ENCODE measurements around the gene ARL17A.
"Not testable (repeated sequence)": the region's sequence is repeated elsewhere in the genome, so short reads cannot be mapped to it uniquely, and the experiment has no call there.

Gene ARL17A

DNA sequence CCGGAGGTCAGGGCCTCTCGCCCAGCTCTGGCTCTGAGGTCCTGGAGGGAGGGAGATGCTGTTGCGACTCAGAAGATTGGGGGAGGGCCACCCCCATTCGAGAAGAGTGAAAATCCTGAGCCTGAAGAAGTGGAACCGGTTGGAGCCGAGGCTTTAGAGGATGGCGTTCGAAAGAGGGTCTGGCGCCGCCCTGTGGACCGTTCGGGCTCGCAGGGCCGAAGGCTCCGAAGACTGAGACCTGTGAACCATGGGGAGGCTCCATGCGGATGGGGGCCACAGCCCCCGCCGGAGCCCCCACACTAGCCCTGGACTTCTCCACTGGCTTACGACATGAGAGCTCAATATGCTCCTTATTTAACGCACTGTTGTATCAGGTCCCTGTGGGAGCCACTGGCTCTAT is 20.3 kb downstream of the ARL17A start:
- not testable (repeated sequence) for H2BK15ac ChIP-seq (ENCODE audit: low read depth, poor library complexity, severe bottlenecking); H3K4me3 ChIP-seq (ENCODE audit: insufficient read depth in 1 of 2, low read depth in 1 of 2, low read length in 2 of 2); H4K8ac ChIP-seq (ENCODE audit: low read length); H3K18ac ChIP-seq (ENCODE audit: low read depth in 1 of 2, low read length in 2 of 2); H4K91ac ChIP-seq (ENCODE audit: low read length); H2BK120ac ChIP-seq (ENCODE audit: low read depth, low read length); H2BK5ac ChIP-seq (ENCODE audit: low read depth, low read length, poor library complexity, severe bottlenecking); H3K14ac ChIP-seq (ENCODE audit: low read length in 2 of 2); H2AK5ac ChIP-seq (ENCODE audit: low read length, severe bottlenecking); H2AFZ ChIP-seq (ENCODE audit: low read depth, low read length); H3K79me1 ChIP-seq (replicated peaks; ENCODE audit: low read length, poor library complexity, severe bottlenecking); H3K4me1 ChIP-seq (ENCODE audit: control insufficient read depth, insufficient read depth, low read depth, low read length); H3K27me3 ChIP-seq (ENCODE audit: control insufficient read depth in 1 of 2, insufficient read depth in 1 of 2, low read length in 2 of 2); H3K9ac ChIP-seq (ENCODE audit: low read length); H3K4me2 ChIP-seq (ENCODE audit: low read length, poor library complexity, severe bottlenecking); H3K23ac ChIP-seq (ENCODE audit: low read length in 2 of 2); H3K4ac ChIP-seq (ENCODE audit: low read depth in 1 of 2, low read length in 2 of 2); H3K9me3 ChIP-seq (ENCODE audit: control insufficient read depth, low read length); H3K27ac ChIP-seq (ENCODE audit: low read length, poor library complexity, severe bottlenecking); H2BK12ac ChIP-seq (ENCODE audit: low read length in 2 of 2); H3K36me3 ChIP-seq (ENCODE audit: control insufficient read depth in 1 of 2, insufficient read depth in 2 of 2, low read depth in 1 of 2, low read length in 2 of 2); DNase-seq
- no CpG with 5 or more reads among the region's 20 CpGs for WGBS

DNA sequence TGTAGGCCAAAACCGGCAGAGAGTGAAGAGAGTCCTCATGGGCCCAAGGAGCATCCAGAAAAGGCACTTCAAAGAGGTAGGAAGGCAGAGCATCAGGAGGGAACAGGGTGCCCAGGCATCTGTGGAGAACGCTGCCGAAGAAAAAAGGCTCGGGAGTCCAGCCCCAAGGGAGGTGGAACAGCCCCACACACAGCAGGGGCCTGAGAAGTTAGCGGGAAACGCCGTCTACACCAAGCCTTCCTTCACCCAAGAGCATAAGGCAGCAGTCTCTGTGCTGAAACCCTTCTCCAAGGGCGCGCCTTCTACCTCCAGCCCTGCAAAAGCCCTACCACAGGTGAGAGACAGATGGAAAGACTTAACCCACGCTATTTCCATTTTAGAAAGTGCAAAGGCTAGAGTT is 30.9 kb downstream of the ARL17A start:
- not testable (repeated sequence) for H2AFZ ChIP-seq (ENCODE audit: low read depth, low read length); H3K18ac ChIP-seq (ENCODE audit: low read depth in 1 of 2, low read length in 2 of 2); H4K8ac ChIP-seq (ENCODE audit: low read length); H2BK120ac ChIP-seq (ENCODE audit: low read depth, low read length); H3K27ac ChIP-seq (ENCODE audit: low read length, poor library complexity, severe bottlenecking); H3K4me2 ChIP-seq (ENCODE audit: low read length, poor library complexity, severe bottlenecking); H4K91ac ChIP-seq (ENCODE audit: low read length); H3K27me3 ChIP-seq (ENCODE audit: control insufficient read depth in 1 of 2, insufficient read depth in 1 of 2, low read length in 2 of 2); H3K9ac ChIP-seq (ENCODE audit: low read length); H2BK12ac ChIP-seq (ENCODE audit: low read length in 2 of 2); H3K9me3 ChIP-seq (ENCODE audit: control insufficient read depth, low read length); DNase-seq; H3K4ac ChIP-seq (ENCODE audit: low read depth in 1 of 2, low read length in 2 of 2); H3K14ac ChIP-seq (ENCODE audit: low read length in 2 of 2); H2AK5ac ChIP-seq (ENCODE audit: low read length, severe bottlenecking); H2BK15ac ChIP-seq (ENCODE audit: low read depth, poor library complexity, severe bottlenecking); H3K4me1 ChIP-seq (ENCODE audit: control insufficient read depth, insufficient read depth, low read depth, low read length); H3K79me1 ChIP-seq (replicated peaks; ENCODE audit: low read length, poor library complexity, severe bottlenecking); H3K23ac ChIP-seq (ENCODE audit: low read length in 2 of 2); H3K4me3 ChIP-seq (ENCODE audit: insufficient read depth in 1 of 2, low read depth in 1 of 2, low read length in 2 of 2); H3K36me3 ChIP-seq (ENCODE audit: control insufficient read depth in 1 of 2, insufficient read depth in 2 of 2, low read depth in 1 of 2, low read length in 2 of 2); H2BK5ac ChIP-seq (ENCODE audit: low read depth, low read length, poor library complexity, severe bottlenecking)
- 98% methylated on average over 9 of the region's 10 CpGs for WGBS

DNA sequence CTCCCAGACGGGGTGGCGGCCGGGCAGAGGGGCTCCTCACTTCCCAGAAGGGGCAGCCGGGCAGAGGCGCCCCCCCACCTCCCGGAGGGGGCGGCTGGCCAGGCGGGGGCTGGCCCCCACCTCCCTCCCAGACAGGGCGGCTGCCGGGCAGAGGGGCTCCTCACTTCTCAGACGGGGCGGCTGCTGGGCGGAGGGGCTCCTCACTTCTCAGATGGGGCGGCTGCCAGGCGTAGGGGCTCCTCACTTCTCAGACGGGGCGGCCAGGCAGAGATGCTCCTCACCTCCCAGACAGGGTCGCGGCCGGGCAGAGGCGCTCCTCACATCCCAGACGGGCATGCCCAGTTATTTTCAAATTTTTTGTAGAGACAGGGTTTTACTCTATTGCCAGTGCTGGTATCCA is 44.8 kb downstream of the ARL17A start:
- H3K36me3 ChIP-seq (ENCODE audit: control insufficient read depth in 1 of 2, insufficient read depth in 2 of 2, low read depth in 1 of 2, low read length in 2 of 2); H3K4me2 ChIP-seq (ENCODE audit: low read length, poor library complexity, severe bottlenecking); H3K9me3 ChIP-seq (ENCODE audit: control insufficient read depth, low read length); H2BK120ac ChIP-seq (ENCODE audit: low read depth, low read length); H3K4ac ChIP-seq (ENCODE audit: low read depth in 1 of 2, low read length in 2 of 2); H2BK15ac ChIP-seq (ENCODE audit: low read depth, poor library complexity, severe bottlenecking); H3K4me1 ChIP-seq (ENCODE audit: control insufficient read depth, insufficient read depth, low read depth, low read length); H4K8ac ChIP-seq (ENCODE audit: low read length); H2AFZ ChIP-seq (ENCODE audit: low read depth, low read length); H3K14ac ChIP-seq (ENCODE audit: low read length in 2 of 2); H3K27ac ChIP-seq (ENCODE audit: low read length, poor library complexity, severe bottlenecking); H3K27me3 ChIP-seq (ENCODE audit: control insufficient read depth in 1 of 2, insufficient read depth in 1 of 2, low read length in 2 of 2); H3K79me1 ChIP-seq (replicated peaks; ENCODE audit: low read length, poor library complexity, severe bottlenecking); H2BK12ac ChIP-seq (ENCODE audit: low read length in 2 of 2); H3K23ac ChIP-seq (ENCODE audit: low read length in 2 of 2); H4K91ac ChIP-seq (ENCODE audit: low read length); H3K18ac ChIP-seq (ENCODE audit: low read depth in 1 of 2, low read length in 2 of 2); DNase-seq; H2AK5ac ChIP-seq (ENCODE audit: low read length, severe bottlenecking); H2BK5ac ChIP-seq (ENCODE audit: low read depth, low read length, poor library complexity, severe bottlenecking); H3K4me3 ChIP-seq (ENCODE audit: insufficient read depth in 1 of 2, low read depth in 1 of 2, low read length in 2 of 2); H3K9ac ChIP-seq (ENCODE audit: low read length): not testable (repeated sequence)
- 94% methylated on average over 17 of the region's 22 CpGs for WGBS

DNA sequence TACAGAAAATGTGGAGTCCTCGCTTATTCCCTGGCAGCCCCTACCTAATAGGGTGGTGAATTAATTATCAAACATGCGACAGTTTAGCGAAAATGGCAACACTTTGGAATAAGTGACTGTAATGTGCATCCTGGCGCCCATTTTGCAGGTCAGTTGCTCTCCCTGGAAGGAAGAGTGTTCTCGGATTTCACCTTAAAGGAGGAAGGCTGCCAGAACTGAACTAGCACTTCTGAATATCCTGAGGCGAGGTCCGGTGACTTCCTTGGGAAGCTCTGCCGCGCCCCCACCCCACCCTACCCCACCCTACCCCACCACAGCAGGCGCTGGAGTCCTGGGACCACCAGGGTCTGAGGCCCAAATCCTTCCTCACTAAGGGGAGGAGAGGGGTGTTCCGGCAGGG is 67.3 kb downstream of the ARL17A start, which contains the start of gene LRRC37A2:
Gene LRRC37A2 (plus strand): TSS at position 301 of the 400 bp plus-strand sequence. CDS start 245 bp downstream, outside the sequence.
- not testable (repeated sequence) for H2AK5ac ChIP-seq (ENCODE audit: low read length, severe bottlenecking); H3K4me3 ChIP-seq (ENCODE audit: insufficient read depth in 1 of 2, low read depth in 1 of 2, low read length in 2 of 2); H3K4ac ChIP-seq (ENCODE audit: low read depth in 1 of 2, low read length in 2 of 2); H3K79me1 ChIP-seq (replicated peaks; ENCODE audit: low read length, poor library complexity, severe bottlenecking); H2BK12ac ChIP-seq (ENCODE audit: low read length in 2 of 2); H2AFZ ChIP-seq (ENCODE audit: low read depth, low read length); H2BK5ac ChIP-seq (ENCODE audit: low read depth, low read length, poor library complexity, severe bottlenecking); H4K8ac ChIP-seq (ENCODE audit: low read length); H3K9me3 ChIP-seq (ENCODE audit: control insufficient read depth, low read length); H3K4me2 ChIP-seq (ENCODE audit: low read length, poor library complexity, severe bottlenecking); DNase-seq; H3K27ac ChIP-seq (ENCODE audit: low read length, poor library complexity, severe bottlenecking); H3K27me3 ChIP-seq (ENCODE audit: control insufficient read depth in 1 of 2, insufficient read depth in 1 of 2, low read length in 2 of 2); H3K14ac ChIP-seq (ENCODE audit: low read length in 2 of 2); H2BK120ac ChIP-seq (ENCODE audit: low read depth, low read length); H3K9ac ChIP-seq (ENCODE audit: low read length); H2BK15ac ChIP-seq (ENCODE audit: low read depth, poor library complexity, severe bottlenecking); H3K18ac ChIP-seq (ENCODE audit: low read depth in 1 of 2, low read length in 2 of 2); H3K23ac ChIP-seq (ENCODE audit: low read length in 2 of 2); H4K91ac ChIP-seq (ENCODE audit: low read length); H3K4me1 ChIP-seq (ENCODE audit: control insufficient read depth, insufficient read depth, low read depth, low read length); H3K36me3 ChIP-seq (ENCODE audit: control insufficient read depth in 1 of 2, insufficient read depth in 2 of 2, low read depth in 1 of 2, low read length in 2 of 2)
- no CpG with 5 or more reads among the region's 11 CpGs for WGBS
